IMR-90 (cell line): ENCODE results near the gene YBX1. TPM values are rescaled to one million over a fixed set of nuclear protein-coding genes. Genes with fewer than 3 reads are reported as not detected.

Experiments used
- ATAC-seq: fragments of 200-7000 bp; cut with Tn5 transposase; 2 replicates; pipeline ENCODE4 v1.9.1; 2020; ENCODE audit warnings: low read depth, mild to moderate bottlenecking, moderate library complexity
- BruUV-seq: library from RNA; stranded (reverse); fragments of 400-500 nt; replicated peaks from 2 replicates; lab custom pipeline; 2021; lab: Mats Ljungman, UMichigan
- CTCF ChIA-PET: fragments of 300-600 bp; formaldehyde crosslinking; extraction: SDS; loops from one replicate; lab custom pipeline; 2021; ENCODE audit warnings: antibody characterized with exemption; lab: Yijun Ruan, JAX
- POLR2A ChIA-PET: fragments of 300-600 bp; sonication (Branson Sonifier 250); formaldehyde crosslinking; loops from one replicate; lab custom pipeline; 2022; ENCODE audit warnings: antibody characterized with exemption; ENCODE audit not compliant: unreplicated experiment; lab: Charles Lee
- DNase-seq: peaks from one replicate; pipeline ENCODE4 v3.0.0; 2013
- H2AFZ ChIP-seq: replicated peaks from 2 replicates; pipeline ENCODE3; 2013; ENCODE audit warnings: low read length, mild to moderate bottlenecking; ENCODE audit not compliant: poor library complexity
- H2AK5ac ChIP-seq: 2 replicates; pipeline ENCODE4 v1.6.1; 2013; ENCODE audit warnings: low read depth, low read length, inconsistent platforms
- H2AK9ac ChIP-seq: replicated peaks from 2 replicates; pipeline ENCODE3; 2013; ENCODE audit warnings: mild to moderate bottlenecking, low read depth, low read length, moderate library complexity; ENCODE audit not compliant: poor library complexity
- H2BK120ac ChIP-seq: 2 replicates; pipeline ENCODE4 v1.6.1; 2013; ENCODE audit warnings: low read depth, low read length, inconsistent platforms
- H2BK15ac ChIP-seq: 3 replicates; pipeline ENCODE4 v1.6.1; 2013; ENCODE audit warnings: low read depth, low read length, inconsistent platforms
- H2BK20ac ChIP-seq: 2 replicates; pipeline ENCODE4 v1.6.1; 2013; ENCODE audit warnings: low read depth, mild to moderate bottlenecking, inconsistent platforms, low read length, moderate library complexity
- H2BK5ac ChIP-seq: 2 replicates; pipeline ENCODE4 v1.6.1; 2013; ENCODE audit warnings: mild to moderate bottlenecking, low read depth, low read length, inconsistent platforms; ENCODE audit not compliant: poor library complexity, severe bottlenecking
- H3K14ac ChIP-seq: replicated peaks from 2 replicates; pipeline ENCODE4 v1.6.1; 2013; ENCODE audit warnings: low read depth, low read length, inconsistent platforms
- H3K18ac ChIP-seq: 2 replicates; pipeline ENCODE4 v1.6.1; 2013; ENCODE audit warnings: low read depth, low read length, control low read depth
- H3K23ac ChIP-seq: 2 replicates; pipeline ENCODE4 v1.6.1; 2013; ENCODE audit warnings: low read depth, low read length, inconsistent platforms
- H3K27ac ChIP-seq: 2 replicates; pipeline ENCODE4 v1.5.1; 2013; ENCODE audit warnings: mild to moderate bottlenecking, control low read depth, low read length; ENCODE audit not compliant: insufficient read depth
- H3K27me3 ChIP-seq: 2 replicates; pipeline ENCODE4 v1.6.1; 2013; ENCODE audit warnings: low read length; ENCODE audit not compliant: control insufficient read depth, insufficient read depth
- H3K36me3 ChIP-seq: 2 replicates; pipeline ENCODE4 v1.6.1; 2013; ENCODE audit warnings: low read length, mixed read lengths; ENCODE audit not compliant: control insufficient read depth, insufficient read depth
- H3K4ac ChIP-seq: 2 replicates; pipeline ENCODE4 v1.6.1; 2013; ENCODE audit warnings: low read depth, low read length, inconsistent platforms
- H3K4me1 ChIP-seq: 2 replicates; pipeline ENCODE4 v1.6.1; 2013; ENCODE audit warnings: low read length, mixed read lengths; ENCODE audit not compliant: control insufficient read depth, insufficient read depth
- H3K4me2 ChIP-seq: 2 replicates; pipeline ENCODE4 v1.6.1; 2013; ENCODE audit warnings: low read depth, mild to moderate bottlenecking, control low read depth, low read length, moderate library complexity
- H3K4me3 ChIP-seq: 2 replicates; pipeline ENCODE4 v1.5.1; 2013; ENCODE audit warnings: low read depth, mild to moderate bottlenecking, control low read depth, low read length, moderate library complexity; ENCODE audit not compliant: insufficient read depth
- H3K56ac ChIP-seq: 2 replicates; pipeline ENCODE4 v1.6.1; 2013; ENCODE audit warnings: low read length, inconsistent platforms; ENCODE audit not compliant: insufficient read depth; ENCODE audit errors: extremely low read depth
- H3K79me1 ChIP-seq, 2 experiments: 2 replicates each; pipeline ENCODE4 v1.6.1; 2013; ENCODE audit warnings: low read length in 2 of 2, inconsistent platforms in 1 of 2, low read depth in 1 of 2
- H3K9ac ChIP-seq: 2 replicates; pipeline ENCODE4 v1.6.1; 2013; ENCODE audit warnings: low read depth, low read length, control low read depth
- H3K9me1 ChIP-seq: 2 replicates; pipeline ENCODE4 v1.6.1; 2013; ENCODE audit warnings: low read length, inconsistent platforms; ENCODE audit not compliant: insufficient read depth
- H3K9me3 ChIP-seq: 2 replicates; pipeline ENCODE4 v1.6.1; 2013; ENCODE audit warnings: low read length; ENCODE audit not compliant: control insufficient read depth, insufficient read depth
- H4K20me1 ChIP-seq: 2 replicates; pipeline ENCODE4 v1.6.1; 2013; ENCODE audit warnings: low read length, inconsistent platforms; ENCODE audit not compliant: insufficient read depth
- H4K5ac ChIP-seq: 2 replicates; pipeline ENCODE4 v1.6.1; 2013; ENCODE audit warnings: mild to moderate bottlenecking, low read depth, low read length, control low read depth
- H4K8ac ChIP-seq, 2 experiments: 2 replicates each; pipeline ENCODE4 v1.6.1; 2013; ENCODE audit warnings: low read depth in 2 of 2, low read length in 2 of 2, control low read depth in 1 of 2, inconsistent platforms in 1 of 2
- H4K91ac ChIP-seq: 2 replicates; pipeline ENCODE4 v1.6.1; 2013; ENCODE audit warnings: low read depth, low read length, inconsistent platforms; ENCODE audit not compliant: insufficient read depth
- CEBPB ChIP-seq: IDR thresholded peaks from 2 replicates; pipeline ENCODE4 v1.6.1; 2012; ENCODE audit warnings: low read depth, low read length, improper control_type of control experiment
- MAZ ChIP-seq: IDR thresholded peaks from 2 replicates; pipeline ENCODE4 v1.6.1; 2012; ENCODE audit warnings: low read depth, mild to moderate bottlenecking, low read length, improper control_type of control experiment, moderate library complexity, borderline replicate concordance
- NFE2L2 ChIP-seq: fragments of 150-350 bp; IDR thresholded peaks from 2 replicates; pipeline ENCODE4 v1.6.1; 2016; ENCODE audit warnings: low read depth, mild to moderate bottlenecking, low read length
- POLR2A ChIP-seq: IDR thresholded peaks from 2 replicates; pipeline ENCODE4 v1.6.1; 2012; ENCODE audit warnings: mild to moderate bottlenecking, low read depth, low read length
- RAD21 ChIP-seq: IDR thresholded peaks from 2 replicates; pipeline ENCODE4 v1.6.1; 2012; ENCODE audit warnings: low read length, improper control_type of control experiment
- RCOR1 ChIP-seq: IDR thresholded peaks from 2 replicates; pipeline ENCODE4 v1.6.1; 2012; ENCODE audit warnings: mild to moderate bottlenecking, low read length, improper control_type of control experiment; ENCODE audit not compliant: insufficient replicate concordance
- SMC3 ChIP-seq: fragments of 150-350 bp; IDR thresholded peaks from 2 replicates; pipeline ENCODE4 v1.6.1; 2016; ENCODE audit warnings: low read depth, mild to moderate bottlenecking, antibody characterized with exemption, low read length, moderate library complexity
- WGBS, 2 experiments: methylation state at CpG; one replicate each; pipeline versions ENCODE4 v1.1.5 to v1.1.7; 2013; ENCODE audit warnings: missing lambda C conversion rate in 2 of 2; ENCODE audit not compliant: insufficient read length in 1 of 2; ENCODE audit errors: extremely low coverage in 2 of 2; 5-methylcytosine and 5-hydroxymethylcytosine counted together
- dilution Hi-C: fragments of 300-500 bp; cut with HindIII; formaldehyde crosslinking; loops from one replicate; pipeline ENCODE4 v1.14.3; 2018; ENCODE audit warnings: low sequenced_read_pairs; ENCODE audit not compliant: unreplicated experiment
- in situ Hi-C: fragments of 300-500 bp; cut with MboI; formaldehyde crosslinking; loops from 3 replicates; pipeline ENCODE4 v1.14.3; 2019; ENCODE audit warnings: low sequenced_read_pairs, inconsistent platforms, mixed read lengths
- intact Hi-C: fragments of 100-400 bp; cut with micrococcal nuclease; formaldehyde crosslinking; loops from 2 replicates; pipeline ENCODE4 v1.10.0; 2022
- polyA plus RNA-seq, 3 experiments: library from polyadenylated mRNA; depleted of rRNA; stranded (reverse); fragments of >200 nt; gene quantifications; 2 replicates each; pipeline ENCODE4 v1.2.3, GENCODE V29; 2012; ENCODE audit warnings: low replicate concordance in 1 of 3
- total RNA-seq: library from RNA; depleted of rRNA; stranded (reverse); fragments of >200 nt; gene quantifications from 2 replicates; pipeline ENCODE4 v1.2.3, GENCODE V29; 2012

The YBX1 gene
- total and polyA plus RNA-seq, 2 of the 4 experiments (the other 2 are of a cell fraction) = 605 to 843 TPM

DNA sequence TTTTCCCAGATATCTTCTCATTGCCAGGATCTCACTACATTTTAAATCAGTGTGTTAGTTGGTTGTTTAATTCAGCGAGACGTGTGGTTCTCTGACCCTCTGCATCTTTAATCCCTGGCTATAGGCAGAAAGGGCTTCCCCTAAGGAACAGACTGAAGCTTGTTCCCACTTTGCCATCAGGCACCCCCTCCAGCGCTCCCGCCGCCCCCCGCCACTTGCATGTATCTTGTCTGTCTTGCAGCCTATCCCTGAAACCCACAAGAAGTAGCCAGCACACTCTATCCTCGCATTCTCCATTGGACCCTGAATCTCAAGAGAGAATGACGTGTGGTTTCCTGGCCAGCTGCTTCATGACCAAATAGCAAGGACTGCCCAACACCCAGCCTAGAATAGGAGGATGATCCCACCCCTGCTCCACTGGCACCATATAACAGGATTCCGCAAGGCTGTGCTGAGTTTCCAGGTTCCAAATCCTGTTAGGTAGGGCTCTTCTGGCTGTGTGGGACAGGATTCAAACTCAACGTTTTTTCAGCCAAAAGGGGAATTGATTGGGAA lies 50.0 kb downstream of the YBX1 start:
- WGBS, 2 experiments = 86% methylated on average over 6 of the region's 10 CpGs; no CpG with 5 or more reads in 1 of the 2 experiments
- Histone ChIP-seq H3K79me1 (no peaks in the 10 kb centered on the region), H2AK5ac (no peak overlapping the region), H3K4me3 (no peak overlapping the region), H4K8ac (no peak overlapping the region), H2BK5ac (no peak overlapping the region), H2BK15ac (no peak overlapping the region), H4K5ac (no peak overlapping the region), H3K56ac (no peak overlapping the region), H3K4me2 (no peak overlapping the region), H2BK20ac (no peak overlapping the region), H4K91ac (no peak overlapping the region), H3K27ac (no peak overlapping the region), H3K9me1 (no peaks in the 10 kb centered on the region), H2AK9ac (no peak overlapping the region), H3K18ac (no peak overlapping the region), H3K9ac (no peak overlapping the region), H3K23ac (no peak overlapping the region), H3K14ac (no peak overlapping the region), H2BK120ac (no peak overlapping the region), H3K9me3 (no peaks in the 10 kb centered on the region), H3K4me1 (no peaks in the 10 kb centered on the region), H3K36me3 (no peaks in the 10 kb centered on the region), H2AFZ (no peak overlapping the region), H3K4ac (no peak overlapping the region), H3K27me3 (no peaks in the 10 kb centered on the region; the same call in 1 of the 2 replicates), H4K20me1 (no peaks in the 10 kb centered on the region)
- peak; percentile 10 for DNase-seq
- BruUV-seq = no TSS peak
- intact Hi-C loops (no loop called here), dilution Hi-C loops (no loop called here), in situ Hi-C loops (no loop called here)
- TF ChIP-seq MAZ (no peak), RCOR1 (no peak), SMC3 (no peak), CEBPB (no peak), NFE2L2 (no peak), POLR2A (no peak), RAD21 (no peak)
- ATAC-seq = no peak
- CTCF ChIA-PET = no interaction called here
- POLR2A ChIA-PET = no interaction called here
